ENCODE results near the gene SLC28A1. TPM values are rescaled to one million over a fixed set of nuclear protein-coding genes. Genes with fewer than 3 reads are reported as not detected.

SLC28A1 gene
- total RNA-seq, 1 experiment from 2014 or later: not detected

- DNase-seq (ENCODE audit: low read depth): no peak
These were observed 106.7 kb downstream of the SLC28A1 start for GRCh38 chr15:84991014-84991712.

GRCh38 chr15:84992157-84992944 is 107.9 kb downstream of the SLC28A1 start:
- DNase-seq (ENCODE audit: low read depth): peak; percentile 81

Small RNA genes lying within 50 kb of the gene (small RNA-seq; reads per million reads assigned to genes)
- not detected for gene RF00402
- gene RNU6-339P: not detected
- gene RNU6-796P: not detected

Other genes starting within 250 kb of the SLC28A1 start
- 28.5 and 29.1 TPM in 2 replicates for gene WDR73, start 230.4 kb upstream of the SLC28A1 start, total RNA-seq (2014; rRNA removed; shearing (Covaris generic))
- gene NMB, start 226.5 kb upstream of the SLC28A1 start, total RNA-seq (2014; rRNA removed; shearing (Covaris generic)): 11.0 and 19.0 TPM in 2 replicates
- gene SEC11A, start 168.5 kb upstream of the SLC28A1 start, total RNA-seq (2014; rRNA removed; shearing (Covaris generic)): 175 and 185 TPM in 2 replicates
- 11.4 and 15.8 TPM in 2 replicates for gene ZNF592, start 136.1 kb upstream of the SLC28A1 start, total RNA-seq (2014; rRNA removed; shearing (Covaris generic))
- gene ALPK3, start 67.3 kb upstream of the SLC28A1 start, total RNA-seq (2014; rRNA removed; shearing (Covaris generic)): 0.02 and 0.03 TPM in 2 replicates
- 25.1 and 26.8 TPM in 2 replicates for gene PDE8A, start 97.2 kb downstream of the SLC28A1 start, total RNA-seq (2014; rRNA removed; shearing (Covaris generic))